ENCODE data around the gene EXOSC2.

The EXOSC2 gene, protein sequence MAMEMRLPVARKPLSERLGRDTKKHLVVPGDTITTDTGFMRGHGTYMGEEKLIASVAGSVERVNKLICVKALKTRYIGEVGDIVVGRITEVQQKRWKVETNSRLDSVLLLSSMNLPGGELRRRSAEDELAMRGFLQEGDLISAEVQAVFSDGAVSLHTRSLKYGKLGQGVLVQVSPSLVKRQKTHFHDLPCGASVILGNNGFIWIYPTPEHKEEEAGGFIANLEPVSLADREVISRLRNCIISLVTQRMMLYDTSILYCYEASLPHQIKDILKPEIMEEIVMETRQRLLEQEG

DNA sequence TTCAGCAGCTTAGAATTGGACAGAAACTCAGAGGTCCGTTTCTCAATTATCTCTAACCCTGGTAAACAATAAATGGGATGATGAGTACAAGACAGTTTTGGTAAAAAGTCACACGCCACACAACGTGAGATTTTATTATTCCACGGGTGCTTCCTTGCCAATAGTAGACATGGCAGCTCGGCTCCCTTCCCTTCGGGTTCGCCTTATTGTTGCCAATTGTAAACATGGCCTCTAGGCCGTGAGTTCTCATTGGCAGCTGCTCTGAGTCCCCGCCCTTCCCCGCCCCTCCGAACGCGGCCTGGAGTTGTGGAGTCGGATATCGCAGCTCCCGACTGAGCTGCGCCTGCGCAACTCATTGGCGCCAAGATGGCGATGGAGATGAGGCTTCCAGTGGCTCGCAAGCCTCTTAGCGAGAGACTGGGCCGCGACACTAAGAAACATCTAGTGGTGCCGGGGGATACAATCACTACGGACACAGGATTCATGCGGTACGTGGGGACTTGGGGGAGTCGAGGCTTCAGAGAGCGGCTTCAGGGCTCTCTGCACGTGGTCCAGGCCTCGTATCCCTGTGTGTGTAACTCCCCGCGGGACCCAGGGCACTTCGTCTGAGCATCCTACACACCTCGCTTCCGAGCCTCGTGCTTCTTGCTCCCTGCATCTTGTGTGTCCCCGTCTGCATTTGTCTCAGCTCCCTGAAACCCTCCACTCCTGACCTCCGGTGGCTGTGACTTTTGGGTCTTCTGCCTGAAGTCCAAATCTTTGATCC lies at the start of gene EXOSC2:
Gene EXOSC2 (plus strand): TSS at position 355 of the 766 bp plus-strand sequence. CDS start 12 bp downstream, at position 367.
- DNase-seq, result peak; percentile 99

GRCh38 chr9:130651221-130651620 lies 42.4 kb upstream of the EXOSC2 start:
- no peak for DNase-seq

DNA sequence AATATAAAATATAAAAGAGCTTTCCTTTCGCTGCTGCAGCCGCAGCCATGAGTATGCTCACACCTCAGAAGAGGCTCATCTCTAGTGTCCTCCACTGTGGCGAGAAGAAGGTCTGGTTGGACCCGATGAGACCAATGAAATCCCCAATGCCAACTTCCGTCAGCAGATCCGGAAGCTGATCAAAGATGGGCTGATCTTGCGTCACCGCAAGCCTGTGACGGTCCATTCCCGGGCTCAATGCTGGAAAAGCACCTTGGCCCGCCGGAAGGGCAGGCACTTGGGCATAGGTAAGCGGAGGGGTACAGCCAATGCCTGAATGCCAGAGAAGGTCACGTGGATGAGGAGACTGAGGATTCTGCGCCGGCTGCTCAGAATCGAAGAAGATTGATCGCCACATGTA lies 41.8 kb upstream of the EXOSC2 start:
- DNase-seq, result no peak

- DNase-seq, result no peak
Observed at GRCh38 chr9:130654879-130655278, 38.7 kb upstream of the EXOSC2 start.

- DNase-seq, result no peak
Observed at GRCh38 chr9:130658893-130659698, 34.5 kb upstream of the EXOSC2 start.

DNA sequence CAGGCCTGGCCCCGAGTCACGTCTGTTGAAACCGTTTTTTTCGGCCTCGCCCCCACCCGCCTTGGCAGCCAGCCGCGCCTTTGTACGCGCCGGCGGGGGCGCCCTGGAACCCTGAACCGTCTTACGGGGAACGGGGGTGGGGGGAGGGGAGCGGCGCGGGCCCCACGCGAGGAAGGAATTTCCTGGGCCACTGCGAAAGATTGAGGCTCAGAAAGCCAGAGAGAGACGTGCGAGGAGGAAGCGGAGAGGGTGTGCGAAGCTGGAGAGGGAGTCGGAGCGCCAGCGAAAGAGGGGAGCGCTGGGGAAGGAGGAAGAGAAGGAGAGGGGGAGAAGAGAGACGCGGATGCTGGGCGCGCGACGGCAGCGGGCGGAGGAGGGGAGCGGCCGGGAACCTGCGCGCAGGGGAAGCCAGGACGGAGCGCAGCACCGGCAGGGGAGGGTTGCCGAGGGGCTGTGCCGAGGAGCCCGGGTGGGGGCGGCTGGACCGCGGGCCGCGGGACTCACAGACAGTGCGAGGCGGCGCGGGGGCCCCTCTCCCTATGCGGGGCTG lies 33.8 kb upstream of the EXOSC2 start:
- peak; percentile 56 for DNase-seq

DNA sequence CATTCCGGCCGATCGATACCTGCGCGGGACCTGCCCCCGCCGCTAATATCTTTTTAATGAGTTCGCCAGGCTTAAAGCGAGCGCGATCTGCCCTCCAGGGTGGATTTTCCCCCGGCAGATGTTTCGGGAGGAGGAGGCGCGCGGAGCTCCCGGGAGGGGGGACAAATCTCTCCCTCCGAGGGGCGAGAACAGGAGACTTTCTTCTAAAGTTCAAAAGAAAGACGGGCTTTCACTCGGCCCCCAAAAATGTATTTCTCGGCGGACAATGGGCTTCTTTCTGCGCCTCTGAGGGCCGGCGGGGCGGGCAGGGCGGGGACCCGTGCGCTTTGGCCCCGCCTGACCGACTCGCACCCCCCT lies 33.3 kb upstream of the EXOSC2 start:
- no peak for DNase-seq

DNA sequence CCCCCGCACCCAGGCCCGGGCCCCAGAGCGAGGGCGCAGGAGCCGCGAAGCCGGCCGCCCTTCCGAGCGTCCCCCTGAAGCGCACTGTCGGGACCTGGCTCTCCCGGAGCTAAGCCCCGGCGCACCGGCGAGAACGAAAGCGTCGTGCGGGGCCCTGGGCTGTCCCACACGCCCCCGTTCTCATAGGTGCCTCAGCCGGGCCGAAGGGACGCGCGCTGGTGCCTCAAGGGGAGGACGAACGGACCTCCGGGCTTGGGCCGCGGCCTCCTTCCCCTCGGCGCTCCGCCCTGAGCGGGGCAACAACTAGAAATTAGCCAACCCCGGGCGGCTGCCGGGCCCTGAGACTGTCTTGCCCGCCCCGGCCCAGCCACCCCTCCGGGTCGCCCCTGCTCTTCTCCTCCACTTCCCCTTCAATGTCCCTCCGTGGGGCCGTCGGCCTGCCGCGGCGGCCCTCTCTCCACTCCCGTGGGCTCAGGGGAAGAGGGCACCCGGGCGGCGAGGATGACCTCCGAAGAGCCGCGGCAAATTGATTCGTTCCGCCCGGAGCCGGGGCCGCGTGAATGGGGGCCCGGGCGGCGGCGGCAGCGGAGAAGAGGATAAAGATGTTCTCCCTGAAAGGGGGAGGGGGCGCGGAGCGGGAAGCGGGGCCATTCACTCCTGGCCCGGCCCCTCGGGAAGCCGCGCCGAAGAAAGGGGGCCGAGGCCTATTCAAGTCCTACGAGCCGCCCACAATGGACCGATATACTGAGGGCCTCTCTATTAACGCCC lies 32.7 kb upstream of the EXOSC2 start:
- DNase-seq, result no peak

- no peak for DNase-seq
Observed at GRCh38 chr9:130661451-130662098, 32.0 kb upstream of the EXOSC2 start.

DNA sequence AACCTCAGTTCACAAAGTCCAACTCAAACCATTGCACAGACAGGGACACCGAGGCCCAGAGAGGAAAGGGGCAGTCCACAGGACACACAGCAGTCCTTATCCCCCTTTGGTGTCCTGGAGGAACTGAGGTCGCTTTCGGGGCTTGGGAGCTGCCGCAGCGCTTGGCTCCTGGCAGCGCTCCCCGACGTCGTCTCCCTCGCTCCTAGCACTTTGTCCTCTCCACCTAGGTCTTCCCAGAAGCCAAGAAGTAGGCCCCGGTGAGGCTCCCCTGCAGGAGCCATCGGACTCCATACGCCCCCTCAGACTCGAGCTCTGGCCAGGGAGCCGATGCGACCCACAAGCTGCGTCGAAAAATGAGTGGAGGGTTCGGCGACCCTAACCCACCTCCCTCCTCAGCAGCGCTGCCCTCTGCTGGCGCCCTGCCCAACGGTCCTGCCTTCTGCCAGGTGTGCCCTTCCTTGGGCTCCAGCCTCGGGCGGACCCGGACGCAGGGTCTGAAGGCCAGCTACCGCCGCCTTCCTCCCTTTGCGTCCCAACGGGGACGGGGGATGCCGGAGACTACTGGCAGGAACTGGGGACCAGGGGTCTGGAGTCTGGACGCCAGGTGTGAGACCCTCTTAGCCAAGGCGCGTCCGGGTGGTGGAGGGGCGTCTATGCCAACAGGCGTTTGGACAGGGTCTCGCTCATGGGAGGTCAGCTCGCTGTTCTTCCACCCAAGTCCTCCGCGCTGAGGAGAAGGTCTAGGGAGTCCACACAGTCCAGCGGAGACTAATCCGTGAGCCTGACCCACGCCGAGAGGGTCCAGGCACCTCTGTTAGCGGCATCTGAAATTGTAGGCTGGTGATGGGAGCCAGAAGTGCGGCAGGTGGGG lies 31.2 kb upstream of the EXOSC2 start:
- no peak for DNase-seq

- no peak for DNase-seq
Observed at GRCh38 chr9:130662970-130663257, 30.7 kb upstream of the EXOSC2 start.

- no peak for DNase-seq
Observed at GRCh38 chr9:130663258-130663976, 30.2 kb upstream of the EXOSC2 start.

DNA sequence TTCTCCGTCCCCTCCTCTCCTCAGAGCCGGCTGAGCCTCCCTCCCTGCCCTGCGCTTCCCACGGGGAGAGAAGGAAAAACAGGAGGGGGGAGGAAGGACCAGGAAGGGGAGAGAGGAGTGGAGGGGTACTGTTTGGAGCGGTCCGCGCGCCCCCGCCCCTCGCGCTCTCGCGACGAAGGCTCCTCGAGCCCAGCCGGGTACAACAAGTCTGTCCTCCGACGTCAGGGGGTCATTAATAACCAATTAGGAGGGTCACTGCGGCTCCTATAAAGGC lies 29.7 kb upstream of the EXOSC2 start:
- peak; percentile 33 for DNase-seq

- peak; percentile 54 for DNase-seq
Observed at GRCh38 chr9:130664251-130665028, 29.1 kb upstream of the EXOSC2 start, which contains the start of gene PRDM12. TSS of gene PRDM12 (plus strand) at chr9:130664594. CDS start at chr9:130664654, 60 bp downstream.

DNA sequence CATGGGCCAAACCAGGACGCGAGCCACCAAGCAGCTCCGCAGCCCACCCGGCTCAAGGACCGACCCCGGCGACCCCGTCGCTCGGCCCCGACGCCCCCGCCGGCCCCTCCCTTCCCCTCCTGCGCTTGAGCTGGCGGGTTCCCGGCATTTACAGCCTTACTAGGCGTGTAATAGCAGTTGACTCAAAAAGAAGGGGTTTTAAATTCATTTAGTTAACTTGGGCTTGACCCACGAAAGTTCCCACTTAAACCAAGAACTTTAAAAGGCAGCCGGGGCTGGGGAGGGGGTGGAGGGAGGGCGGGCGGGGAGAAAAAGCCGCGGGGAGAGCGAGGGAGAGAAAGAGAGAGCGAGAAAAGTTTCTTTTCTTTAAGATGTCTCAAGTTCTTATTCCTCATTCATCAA lies 28.6 kb upstream of the EXOSC2 start:
- DNase-seq, result no peak

- DNase-seq, result no peak
Observed at GRCh38 chr9:130665431-130666392, 27.9 kb upstream of the EXOSC2 start.

- DNase-seq, result no peak
Observed at GRCh38 chr9:130666393-130667119, 27.0 kb upstream of the EXOSC2 start.

GRCh38 chr9:130667120-130667435 lies 26.5 kb upstream of the EXOSC2 start:
- no peak for DNase-seq

All from NCI-H2171 (cell line).